ENCODE data around the gene ELANE.

The ELANE gene

GRCh38 chr19:810883-811489 is 41.1 kb upstream of the ELANE start:
- ChIA-PET CTCF (no interaction called here), POLR2A (interaction anchor here (3.0 kb wide), 1 partner anchor 11 kb away, joined by 14 read pairs; no protein-coding TSS in a partner anchor)
- TF ChIP-seq CTCF (IDR thresholded peaks at IDR 0.05; ENCODE audit: control extremely low read depth, extremely low read depth, low read depth, missing control alignments): no peak
- DNase-seq (ENCODE audit: extremely low spot score): no peak

GRCh38 chr19:811506-812048 is 40.5 kb upstream of the ELANE start:
- TF ChIP-seq CTCF (IDR thresholded peaks at IDR 0.05; ENCODE audit: control extremely low read depth, extremely low read depth, low read depth, missing control alignments): no peak
- CTCF ChIA-PET: no interaction called here
- POLR2A ChIA-PET: interaction anchor here (3.0 kb wide), 1 partner anchor 11 kb away, joined by 14 read pairs; no protein-coding TSS in a partner anchor
- DNase-seq (ENCODE audit: extremely low spot score): no peak

- DNase-seq (ENCODE audit: extremely low spot score): no peak
- TF ChIP-seq CTCF (IDR thresholded peaks at IDR 0.05; ENCODE audit: control extremely low read depth, extremely low read depth, low read depth, missing control alignments): no peak
- ChIA-PET CTCF (no interaction called here), POLR2A (no interaction called here)
Observed at GRCh38 chr19:812049-812746, 39.9 kb upstream of the ELANE start.

DNA sequence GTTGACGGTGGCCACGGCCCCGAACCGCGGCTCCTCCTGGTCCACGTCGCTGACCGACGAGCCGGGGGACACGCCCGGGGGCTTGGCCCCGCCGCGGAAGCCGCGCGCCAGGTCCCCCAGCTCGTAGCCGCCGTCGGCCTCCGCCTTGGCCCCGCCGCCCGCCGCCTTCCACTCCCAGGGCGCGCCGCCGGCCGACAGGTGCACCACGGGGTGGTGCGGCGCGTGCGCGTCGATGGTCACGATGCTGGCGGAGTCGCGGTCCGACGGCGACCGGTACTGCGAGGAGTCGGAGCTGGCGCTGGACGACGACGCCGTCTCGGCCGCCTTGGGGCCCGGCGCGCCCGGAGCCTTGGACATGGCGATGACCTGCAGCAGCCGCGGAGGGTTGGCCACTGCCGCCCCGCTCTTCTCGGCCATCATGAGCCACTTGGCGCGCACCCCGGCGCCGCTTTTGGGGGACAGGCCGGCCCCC is 39.3 kb upstream of the ELANE start:
- no peak for DNase-seq (ENCODE audit: extremely low spot score)
- no peak for TF ChIP-seq CTCF (IDR thresholded peaks at IDR 0.05; ENCODE audit: control extremely low read depth, extremely low read depth, low read depth, missing control alignments)
- POLR2A ChIA-PET: no interaction called here
- CTCF ChIA-PET: no interaction called here

GRCh38 chr19:813219-814151 is 38.6 kb upstream of the ELANE start:
- no peak for TF ChIP-seq CTCF (IDR thresholded peaks at IDR 0.05; ENCODE audit: control extremely low read depth, extremely low read depth, low read depth, missing control alignments)
- CTCF ChIA-PET: no interaction called here
- DNase-seq (ENCODE audit: extremely low spot score): no peak
- POLR2A ChIA-PET: no interaction called here

Data from GM10248 (cell line).